NCI-H146 treated with DMSO at 0.1 percent for 48 hours (cell line): Measurements from ENCODE around the gene CLEC17A.
A peak's percentile ranks its signal among the peaks of the same experiment; 100 is the strongest.
"Not testable (repeated sequence)": the region's sequence is repeated elsewhere in the genome, so short reads cannot be mapped to it uniquely, and the experiment has no call there.

Source experiments
- DNase-seq: peaks from one replicate; lab custom pipeline; 2025; ENCODE audit not compliant: unreplicated experiment; lab: John Stamatoyannopoulos, UW

The CLEC17A gene

DNA sequence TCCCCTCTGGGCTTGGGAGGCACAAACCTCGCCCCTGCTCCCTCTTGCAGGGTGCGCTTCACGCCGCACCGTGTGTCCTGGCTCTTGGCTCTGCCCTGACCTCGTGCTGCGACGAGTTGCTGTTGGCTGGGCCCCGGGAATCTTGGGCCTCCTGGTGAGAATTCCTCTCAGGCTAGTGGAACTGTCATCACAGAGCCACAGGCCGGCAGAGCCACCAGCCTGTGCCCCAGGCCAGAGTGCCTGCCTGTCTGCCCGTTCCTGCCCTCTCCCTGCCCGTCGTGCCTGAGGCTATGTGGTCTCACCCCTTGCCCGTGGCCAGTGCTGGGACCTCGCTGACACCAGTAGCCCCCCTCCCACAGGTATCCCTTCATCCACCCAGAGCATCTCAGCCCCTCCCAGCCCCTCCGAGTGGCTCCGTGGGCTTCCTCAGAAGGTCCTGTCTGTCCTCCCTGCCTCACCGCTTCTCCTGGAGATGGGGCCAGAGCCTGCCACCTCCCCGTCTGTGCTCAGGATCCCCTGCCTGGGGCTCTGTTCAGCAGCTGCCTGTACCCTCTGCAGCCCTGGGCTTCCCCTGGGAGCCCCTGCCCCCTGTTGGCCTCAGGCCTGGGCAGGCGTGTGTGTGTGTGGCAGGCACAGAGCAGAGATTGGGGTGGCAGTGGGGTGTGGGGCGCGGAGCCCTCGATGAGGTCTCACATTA lies 24.4 kb upstream of the CLEC17A start:
- DNase-seq = no peak

DNA sequence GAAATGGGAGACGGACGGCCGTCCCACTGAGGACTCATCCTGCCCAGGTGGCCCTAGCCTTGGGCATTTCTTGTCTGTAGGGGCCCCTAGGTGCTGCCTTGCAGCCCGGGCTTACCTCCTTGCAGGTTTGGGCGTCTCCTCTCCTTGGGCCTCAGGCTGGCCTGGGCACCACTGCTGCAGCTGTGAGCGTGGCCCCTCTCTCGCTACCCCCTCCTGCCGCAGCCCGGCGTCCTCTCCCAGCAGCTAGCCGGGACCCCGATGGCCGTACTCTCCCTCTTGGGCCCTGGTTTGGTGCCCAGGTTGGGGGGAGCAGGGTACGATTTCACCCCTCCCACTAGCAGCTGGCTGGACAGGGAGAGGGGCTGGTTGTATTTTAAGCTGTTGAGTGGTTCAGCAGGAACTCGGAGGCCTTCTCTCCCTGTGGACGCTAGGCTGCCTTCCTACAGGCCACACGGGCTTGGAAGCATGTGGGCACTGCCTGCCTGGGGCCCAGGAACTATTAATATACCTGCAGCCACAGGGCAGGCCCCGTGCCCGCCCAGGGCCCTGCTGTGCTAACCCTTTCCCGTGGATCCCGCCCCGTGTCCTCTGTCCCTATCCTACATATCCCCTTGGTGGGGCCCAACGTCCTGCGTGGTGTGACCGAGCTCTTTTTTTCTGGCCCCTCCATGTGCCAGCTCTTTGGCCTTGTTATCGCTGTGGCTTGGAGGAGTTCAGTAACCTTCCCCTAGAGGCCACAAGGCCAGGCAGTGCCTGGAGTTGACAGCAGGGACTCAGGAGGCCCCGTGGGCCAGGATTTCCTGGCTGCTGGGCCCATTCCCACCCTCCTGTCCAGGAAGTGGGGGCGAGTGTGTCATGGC lies 22.7 kb upstream of the CLEC17A start:
- DNase-seq = no peak

DNA sequence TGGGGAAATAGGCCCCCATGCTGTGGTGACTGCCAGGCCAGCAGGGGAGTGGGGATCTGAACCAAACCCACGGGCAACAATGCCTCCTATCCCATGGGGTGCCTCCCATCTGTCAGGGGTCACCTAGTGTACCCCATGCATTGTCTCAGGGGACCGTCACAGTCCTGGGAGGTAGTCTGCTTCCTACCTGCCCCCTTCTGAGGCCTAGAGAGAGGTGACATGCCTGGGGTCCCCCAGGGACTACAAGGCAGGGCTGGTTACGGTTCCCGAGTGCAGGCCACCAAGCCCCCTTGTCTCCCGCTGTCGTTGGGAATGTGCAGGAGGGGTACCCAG lies 22.1 kb upstream of the CLEC17A start:
- DNase-seq = no peak

DNA sequence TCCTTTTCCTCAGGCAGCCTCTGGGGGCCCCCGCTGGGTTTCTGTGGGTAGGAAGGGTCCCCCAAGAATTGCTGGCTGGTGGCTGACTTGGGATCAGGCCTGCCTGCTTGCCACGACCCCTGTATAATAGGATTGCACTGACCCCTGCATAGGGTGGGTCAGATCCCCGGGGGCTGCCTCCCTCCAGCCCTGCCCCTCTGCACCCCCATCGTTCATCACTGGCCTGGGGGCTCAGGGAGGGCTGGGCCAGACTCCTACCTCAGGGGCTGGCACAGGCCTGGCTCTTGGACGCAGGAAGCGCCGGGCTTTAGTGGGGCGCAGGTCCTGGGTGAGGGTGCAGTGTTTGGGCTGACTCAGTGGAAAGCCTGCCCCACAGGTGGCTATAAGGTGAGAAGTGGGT lies 21.6 kb upstream of the CLEC17A start:
- DNase-seq = no peak

DNA sequence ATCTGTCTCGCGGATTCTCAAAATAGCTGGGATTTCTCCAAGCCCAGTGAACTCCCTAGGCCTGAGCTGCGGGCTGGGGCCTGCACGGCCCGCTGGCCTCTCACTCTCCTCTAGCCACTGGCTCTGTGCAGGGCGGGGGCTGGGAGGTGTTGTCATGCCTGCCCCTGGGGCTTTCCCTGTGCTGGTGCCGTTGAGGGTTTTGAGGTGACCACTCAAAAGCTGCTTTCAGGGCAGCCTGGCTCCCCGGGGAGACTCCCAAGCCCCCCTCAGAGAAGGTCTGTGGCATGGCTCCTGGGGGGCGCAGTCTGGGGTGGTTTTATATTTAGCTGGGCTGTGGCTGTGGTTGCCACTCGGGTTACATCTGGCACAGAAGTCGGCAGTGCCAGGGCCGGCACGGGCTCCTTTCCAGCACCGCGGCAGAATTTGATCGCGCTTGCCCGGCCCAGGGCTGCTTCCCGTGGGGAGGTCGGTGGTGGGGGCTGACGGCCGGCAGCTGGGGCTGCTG lies 21.0 kb upstream of the CLEC17A start:
- no peak for DNase-seq

DNA sequence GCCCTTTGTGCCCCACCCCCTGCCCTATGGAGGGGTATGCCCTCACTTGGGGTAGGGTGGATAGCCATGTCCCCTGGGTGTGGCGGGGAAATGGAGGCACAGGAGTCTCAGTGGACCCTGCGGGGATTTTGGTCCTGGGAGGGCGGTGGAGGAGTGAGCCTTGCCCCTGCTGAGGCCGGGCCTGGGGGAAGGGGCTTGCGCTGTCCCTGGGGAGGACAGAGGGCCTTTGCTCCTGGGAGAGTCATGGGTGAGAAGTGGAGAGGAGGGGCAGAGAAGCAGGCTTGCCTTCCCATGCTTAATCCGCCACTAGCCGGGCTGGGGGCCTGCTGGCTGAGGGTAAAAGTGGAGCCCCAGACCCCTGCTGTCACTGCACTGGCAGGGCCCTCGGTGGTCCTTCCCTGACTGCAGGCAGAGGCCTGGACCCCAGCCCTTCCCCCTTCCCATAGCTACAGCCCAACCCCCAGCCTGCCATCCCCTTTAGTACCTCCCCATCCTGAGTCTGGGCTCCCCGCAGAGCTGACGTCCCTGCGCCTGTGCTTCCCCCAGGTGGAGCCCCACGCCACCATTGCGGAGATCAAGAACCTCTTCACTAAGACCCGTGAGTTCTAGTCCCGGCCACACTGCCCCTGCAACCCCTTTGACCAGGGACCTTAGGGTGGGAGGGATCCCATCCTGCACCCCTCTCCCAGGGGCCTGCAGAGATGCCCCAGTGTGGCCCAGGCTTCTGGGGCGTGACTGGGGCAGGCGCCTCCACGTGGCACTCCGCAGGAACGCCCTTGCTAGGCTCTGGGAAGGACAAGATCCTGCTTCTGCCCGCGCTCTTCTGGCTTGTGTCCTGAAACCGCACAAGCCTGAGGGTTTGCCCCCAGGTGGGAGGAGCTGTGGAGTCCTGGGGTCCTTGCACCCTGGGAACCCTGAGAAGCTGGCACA lies 20.0 kb upstream of the CLEC17A start:
- no peak for DNase-seq

DNA sequence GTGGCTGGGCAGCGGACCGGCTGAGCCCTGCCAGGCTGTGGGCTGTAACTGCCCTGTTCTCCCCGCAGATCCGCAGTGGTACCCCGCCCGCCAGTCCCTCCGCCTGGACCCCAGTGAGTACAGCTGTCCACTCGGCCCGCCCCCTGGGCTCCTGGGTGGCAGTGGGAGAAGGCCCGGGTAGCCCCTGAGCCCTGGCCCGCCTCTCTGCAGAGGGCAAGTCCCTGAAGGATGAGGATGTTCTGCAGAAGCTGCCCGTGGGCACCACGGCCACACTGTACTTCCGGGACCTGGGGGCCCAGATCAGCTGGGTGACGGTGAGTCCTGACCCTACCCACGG lies 19.3 kb upstream of the CLEC17A start:
- no peak for DNase-seq

DNA sequence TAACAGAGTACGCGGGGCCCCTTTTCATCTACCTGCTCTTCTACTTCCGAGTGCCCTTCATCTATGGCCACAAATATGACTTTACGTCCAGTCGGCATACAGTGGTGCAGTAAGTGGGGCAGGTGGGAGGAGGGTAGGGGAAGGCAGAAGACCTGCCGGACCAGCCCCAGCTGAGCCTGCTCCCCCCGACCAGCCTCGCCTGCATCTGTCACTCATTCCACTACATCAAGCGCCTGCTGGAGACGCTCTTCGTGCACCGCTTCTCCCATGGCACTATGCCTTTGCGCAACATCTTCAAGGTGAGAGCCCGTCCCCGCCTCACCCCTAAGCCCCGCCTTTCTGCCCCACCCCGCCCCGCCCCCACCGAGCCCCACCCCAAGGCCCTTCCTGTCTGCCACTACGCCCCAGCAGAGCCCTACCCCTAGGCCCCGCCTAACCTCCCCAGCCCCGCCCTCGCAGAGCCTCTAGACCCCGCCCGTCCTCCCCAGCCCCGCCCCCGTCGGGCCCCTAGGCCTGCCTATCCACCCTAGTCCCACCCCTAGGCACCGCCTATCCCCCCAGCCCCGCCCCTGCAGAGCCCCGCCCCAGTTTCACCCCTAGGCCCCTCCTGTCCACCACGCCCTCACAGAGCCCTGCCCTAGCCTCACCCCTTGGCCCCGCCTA lies 18.8 kb upstream of the CLEC17A start:
- DNase-seq = no peak

DNA sequence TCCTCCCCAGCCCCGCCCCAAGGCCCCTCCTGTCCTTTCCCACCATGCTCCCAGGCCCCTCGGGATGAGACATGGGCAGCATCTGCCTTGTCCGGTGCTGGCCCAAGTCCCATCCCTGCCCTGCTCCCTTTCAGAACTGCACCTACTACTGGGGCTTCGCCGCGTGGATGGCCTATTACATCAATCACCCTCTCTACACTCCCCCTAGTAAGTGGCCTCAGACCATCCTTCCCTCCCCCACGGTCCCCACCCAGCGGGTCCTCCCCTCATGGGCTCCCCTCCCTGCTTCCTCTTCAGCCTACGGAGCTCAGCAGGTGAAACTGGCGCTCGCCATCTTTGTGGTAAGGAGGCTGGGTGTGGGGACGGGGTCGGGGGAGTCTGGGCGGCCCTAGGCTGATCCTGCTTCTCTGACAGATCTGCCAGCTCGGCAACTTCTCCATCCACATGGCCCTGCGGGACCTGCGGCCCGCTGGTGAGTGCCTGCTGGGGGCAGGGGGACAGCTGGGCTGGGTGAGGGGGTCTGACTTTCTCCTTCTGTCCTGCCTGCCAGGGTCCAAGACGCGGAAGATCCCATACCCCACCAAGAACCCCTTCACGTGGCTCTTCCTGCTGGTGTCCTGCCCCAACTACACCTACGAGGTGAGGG lies 18.1 kb upstream of the CLEC17A start:
- DNase-seq = not testable (repeated sequence)

DNA sequence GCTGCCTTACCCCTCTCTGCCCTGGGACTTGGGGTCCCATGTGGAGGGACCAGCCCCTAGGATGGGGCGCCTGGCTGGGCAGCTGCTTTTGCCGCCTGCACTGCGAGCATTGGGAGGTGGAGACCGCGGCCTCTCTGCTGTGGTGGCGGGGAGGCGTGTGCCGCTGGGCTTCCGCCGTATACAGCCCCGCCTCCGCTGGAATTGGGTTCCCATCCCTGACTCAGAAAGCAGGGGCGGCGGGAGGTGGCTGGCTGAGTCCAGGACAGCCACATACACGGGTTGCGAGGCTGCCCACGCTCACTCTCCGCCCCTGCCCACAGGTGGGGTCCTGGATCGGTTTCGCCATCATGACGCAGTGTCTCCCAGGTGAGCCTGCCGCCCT lies 17.6 kb upstream of the CLEC17A start:
- no peak for DNase-seq

DNA sequence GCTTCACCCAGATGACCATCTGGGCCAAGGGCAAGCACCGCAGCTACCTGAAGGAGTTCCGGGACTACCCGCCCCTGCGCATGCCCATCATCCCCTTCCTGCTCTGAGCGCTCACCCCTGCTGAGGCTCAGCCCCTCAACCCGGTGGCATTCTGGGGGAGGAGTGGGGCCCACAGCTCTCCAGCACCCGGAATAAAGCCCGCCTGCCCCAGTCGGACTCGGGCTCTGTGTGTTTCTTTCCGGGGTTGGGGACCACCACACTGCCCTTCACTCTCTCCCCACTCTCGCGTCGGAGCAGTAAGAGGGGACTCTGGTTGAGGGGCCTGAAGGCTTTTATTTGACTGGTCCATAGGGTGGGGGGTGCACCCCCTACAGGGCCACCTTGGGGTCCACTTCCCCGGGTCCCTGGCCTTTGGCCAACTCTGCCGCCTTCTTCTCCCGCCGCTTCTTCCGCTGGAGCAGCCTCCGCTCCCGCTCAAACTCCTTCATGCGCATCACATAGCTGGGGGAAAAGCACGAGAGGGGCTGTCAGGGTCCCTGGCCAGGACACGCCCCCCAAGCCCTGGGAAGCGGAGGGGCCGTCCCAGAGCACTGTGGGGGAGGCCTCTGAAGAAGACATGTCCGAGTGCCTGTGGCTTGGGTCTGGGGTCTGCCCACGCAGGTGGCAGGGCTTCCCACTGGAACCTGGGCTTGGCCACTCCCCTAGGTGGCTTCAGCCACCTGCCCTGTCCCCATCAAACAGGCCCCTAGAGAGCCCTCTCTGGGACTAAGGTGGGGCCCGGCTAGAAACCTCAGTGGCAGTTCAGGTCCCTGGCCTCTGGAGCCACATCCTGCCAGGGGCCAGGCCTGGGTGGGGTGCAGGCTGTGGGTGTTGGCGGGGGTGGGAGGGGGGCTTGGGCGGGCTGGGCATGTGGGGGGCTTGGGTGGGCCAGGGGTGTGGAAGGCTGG lies 16.8 kb upstream of the CLEC17A start:
- DNase-seq = no peak

DNA sequence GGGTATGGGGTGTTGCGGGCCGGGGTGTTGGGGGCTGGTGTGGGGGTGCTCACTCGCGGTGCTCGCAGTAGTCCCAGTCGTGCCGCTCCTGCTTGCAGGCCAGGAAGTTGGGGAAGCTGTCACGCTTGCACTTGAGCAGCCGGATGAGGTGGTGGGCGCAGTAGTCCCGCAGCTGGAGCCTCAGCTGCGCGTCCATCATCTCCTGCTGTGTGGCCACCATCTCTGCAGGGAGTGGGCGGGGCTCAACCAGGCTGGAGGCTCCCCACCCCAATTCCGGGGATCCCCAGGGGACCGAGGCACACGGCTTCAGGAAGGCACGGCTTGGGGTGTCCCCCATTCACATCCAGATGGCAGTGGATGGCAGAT lies 16.2 kb upstream of the CLEC17A start:
- no peak for DNase-seq

DNA sequence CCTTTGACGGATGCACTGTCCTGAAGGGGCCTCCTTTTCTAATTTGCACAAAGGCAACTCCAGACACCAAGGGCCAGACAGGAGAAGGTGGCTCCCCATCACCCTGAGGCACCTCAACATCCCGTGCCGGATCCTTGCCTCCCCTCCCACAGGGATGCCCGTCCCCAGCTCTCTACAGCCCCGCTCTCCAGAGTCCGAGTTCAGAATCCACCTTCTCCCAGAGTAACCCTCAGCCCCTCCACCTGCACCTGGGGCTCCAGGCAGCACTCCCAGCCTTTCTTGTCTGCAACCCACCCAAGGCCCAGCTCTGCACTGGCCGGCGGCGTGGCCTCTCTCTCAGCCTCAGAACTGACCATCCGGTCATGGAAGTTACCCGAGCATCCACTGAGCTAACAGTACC lies 15.8 kb upstream of the CLEC17A start:
- DNase-seq = no peak

DNA sequence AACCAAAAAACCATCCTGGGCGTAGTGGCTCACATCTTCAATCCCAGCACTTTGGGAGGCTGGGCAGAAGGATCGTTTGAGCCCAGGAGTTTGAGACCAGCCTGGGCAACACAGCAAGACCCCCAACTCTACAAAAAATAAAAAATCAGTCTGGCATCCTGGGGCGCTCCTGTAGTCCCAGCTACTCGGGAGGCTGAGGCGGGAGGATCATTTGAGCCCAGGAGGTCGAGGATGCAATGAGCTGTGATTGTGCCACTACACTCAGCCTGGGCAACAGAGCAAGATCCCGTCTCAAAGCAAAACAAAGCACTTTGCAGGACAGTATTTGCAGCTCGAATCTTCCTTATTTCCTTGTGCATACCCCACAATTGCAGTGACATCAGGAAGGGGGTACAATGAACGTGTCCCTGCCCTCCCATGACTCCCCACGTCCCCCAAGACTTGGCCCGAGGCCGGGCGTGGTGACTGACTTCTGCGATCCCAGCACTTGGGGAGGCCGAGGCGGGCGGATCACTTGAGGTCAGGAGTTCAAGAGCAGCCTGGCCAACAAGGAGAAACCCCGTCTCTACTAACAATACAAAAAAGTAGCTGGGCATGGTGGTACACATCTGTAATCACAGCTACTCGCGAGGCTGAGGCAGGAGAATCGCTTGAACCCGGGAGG lies 11.9 kb upstream of the CLEC17A start:
- DNase-seq = no peak

DNA sequence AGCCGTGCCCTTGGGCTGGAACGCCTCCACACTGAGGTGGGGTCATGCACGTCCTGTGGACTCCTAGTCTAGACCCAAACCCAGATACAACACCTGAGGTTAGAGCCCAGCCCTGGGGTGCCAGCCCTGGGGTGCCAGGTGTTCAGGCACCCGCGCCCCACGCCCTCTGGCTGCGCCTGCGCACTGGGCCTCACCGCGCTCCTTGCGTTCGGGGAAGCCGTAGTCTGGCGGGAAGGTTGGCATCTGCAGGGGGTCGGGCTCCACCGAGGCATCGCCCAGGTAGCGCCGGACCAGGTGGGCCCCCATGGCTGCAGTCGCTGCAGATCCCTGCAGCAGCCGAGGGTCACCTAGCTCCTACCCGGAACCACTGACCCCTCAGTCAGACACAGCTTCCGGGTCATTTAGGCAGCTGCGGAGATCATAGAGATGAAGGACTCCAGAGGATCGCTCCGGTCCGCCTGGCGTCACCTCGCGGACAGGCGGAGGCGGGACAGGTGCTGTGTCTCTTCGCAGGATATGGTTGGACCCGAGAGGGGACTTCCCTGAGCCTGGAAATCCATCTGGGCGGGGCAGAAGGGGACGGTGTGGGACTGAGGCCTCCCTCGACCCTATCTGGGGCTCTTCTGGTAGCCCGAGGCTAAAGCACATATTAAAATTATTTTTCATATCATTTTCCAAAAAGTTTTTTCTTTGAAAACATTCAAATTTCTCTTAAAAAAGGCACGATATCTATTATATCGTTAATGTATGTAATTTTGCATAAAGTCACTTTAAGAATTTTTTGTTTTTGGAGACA lies 11.0 kb upstream of the CLEC17A start, which contains the start of gene NDUFB7:
Gene NDUFB7 (minus strand): TSS at position 372 of the 796 bp plus-strand sequence. CDS start 66 bp downstream, at position 306.
- DNase-seq = peak; percentile 91

DNA sequence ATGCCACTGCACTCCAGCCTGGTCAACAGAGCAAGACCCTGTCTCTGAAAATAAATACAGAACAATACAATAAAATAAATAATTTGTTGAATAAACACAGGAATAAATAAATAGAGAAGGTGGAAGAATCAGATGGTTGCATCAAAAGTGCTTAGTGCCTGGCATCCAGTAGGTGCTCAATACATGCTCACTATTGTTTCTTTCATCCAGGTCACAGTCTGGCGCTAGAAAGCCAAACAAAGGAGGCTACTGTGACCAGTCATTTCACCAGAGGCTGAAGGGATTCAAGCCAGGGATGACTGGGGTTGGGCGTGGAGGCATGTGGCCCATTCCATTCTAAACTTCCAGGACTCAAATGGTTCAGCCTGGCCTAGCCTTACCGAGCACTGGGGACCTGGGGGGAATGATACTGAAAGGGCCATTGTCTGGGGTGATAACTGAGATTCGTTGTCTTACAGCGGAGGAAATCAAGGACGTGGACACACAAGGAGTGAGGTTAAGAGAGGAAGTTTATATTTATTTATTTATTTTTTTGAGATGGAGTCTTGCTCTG lies 7.4 kb upstream of the CLEC17A start:
- no peak for DNase-seq

DNA sequence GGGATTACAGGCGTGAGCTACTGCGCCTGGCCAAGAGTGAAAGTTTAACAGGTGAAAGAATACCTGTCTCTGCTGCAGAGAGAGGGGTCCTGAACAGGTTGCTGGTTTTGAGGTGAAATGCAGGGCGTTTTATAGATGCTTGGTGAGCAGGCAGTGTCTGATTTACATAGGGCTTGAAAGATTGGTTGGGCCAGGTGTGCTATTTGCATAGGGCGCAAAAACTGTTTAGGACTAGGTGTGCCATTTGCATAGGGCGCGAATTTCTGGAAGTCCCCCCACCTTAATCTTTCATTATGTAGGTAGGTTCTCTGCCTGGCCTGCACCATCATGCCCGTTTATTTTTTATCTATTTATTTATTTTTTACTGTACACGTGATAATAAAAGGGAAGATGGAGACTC lies 6.5 kb upstream of the CLEC17A start:
- no peak for DNase-seq

DNA sequence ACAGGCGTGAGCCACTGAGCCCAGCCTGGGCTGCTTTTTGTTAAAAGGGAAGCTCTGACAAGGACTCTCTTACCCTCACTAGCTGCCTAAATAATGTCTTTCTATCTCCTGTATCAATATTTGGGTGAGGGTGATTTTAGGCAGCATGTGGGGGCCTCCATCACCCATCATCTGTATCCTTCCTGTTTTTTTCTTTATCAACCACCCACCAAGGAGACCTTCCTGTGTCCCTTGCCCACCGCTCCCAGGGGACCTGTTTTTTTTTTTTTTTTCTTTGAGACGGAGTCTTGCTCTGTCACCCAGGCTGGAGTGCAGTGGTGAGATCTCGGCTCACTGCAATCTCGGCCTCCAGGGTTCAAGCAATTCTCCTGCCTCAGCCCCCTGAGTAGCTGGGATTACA lies 5.6 kb upstream of the CLEC17A start:
- DNase-seq = no peak
